Sigmoid colon (tissue), 7 donors: Measurements from ENCODE around the gene MKKS. TPM values are rescaled to one million over a fixed set of nuclear protein-coding genes. Genes with fewer than 3 reads are reported as not detected.

Experiments used
- DNase-seq: peaks from one replicate; pipeline ENCODE4 v3.0.0-alpha.2; 2019
- H3K27ac ChIP-seq, 4 donors: fragments of 200-600 bp; sonication (generic); one replicate each; pipeline ENCODE4 v1.5.1; 2016 to 2019; ENCODE audit warnings: mild to moderate bottlenecking in 1 of 4
- H3K27me3 ChIP-seq, 3 donors: fragments of 200-600 bp; sonication (generic); one replicate each; pipeline ENCODE4 v1.5.1; 2019; ENCODE audit warnings: mild to moderate bottlenecking in 1 of 3
- H3K36me3 ChIP-seq, 4 donors: fragments of 200-600 bp; sonication (generic); one replicate each; pipeline ENCODE4 v1.5.1; 2016 to 2019
- H3K4me1 ChIP-seq, 4 donors: fragments of 200-600 bp; sonication (generic); one replicate each; pipeline ENCODE4 v1.5.1; 2017 to 2019
- H3K4me3 ChIP-seq, 4 donors: fragments of 200-600 bp; sonication (generic); one replicate each; pipeline ENCODE4 v1.5.1; 2017 to 2019; ENCODE audit warnings: mild to moderate bottlenecking in 2 of 4, moderate library complexity in 1 of 4
- H3K9me3 ChIP-seq, 4 donors: fragments of 200-600 bp in 3 of 4; sonication (generic) in 3 of 4; one replicate each; pipeline versions ENCODE4 v1.5.1 to v1.6.1; 2013 to 2019
- EP300 ChIP-seq, 4 donors: sonication (generic); formaldehyde crosslinking; IDR thresholded peaks; one replicate each; pipeline ENCODE4 v1.6.1; 2017; ENCODE audit warnings: antibody characterized with exemption in 4 of 4
- POLR2A ChIP-seq, 2 donors: fragments of 450-650 bp; IDR thresholded peaks; one replicate each; pipeline ENCODE4 v1.6.1; 2016; ENCODE audit warnings: antibody characterized with exemption in 2 of 2, mild to moderate bottlenecking in 2 of 2, moderate library complexity in 2 of 2
- POLR2AphosphoS5 ChIP-seq, 4 donors: sonication (generic); formaldehyde crosslinking; IDR thresholded peaks; one replicate each; pipeline ENCODE4 v1.6.1; 2017; ENCODE audit warnings: antibody characterized with exemption in 4 of 4
- WGBS, 2 donors: extraction: QIAGEN DNeasy Blood & Tissue Kit; methylation state at CpG; one replicate each; pipeline ENCODE4 v1.1.7; 2013; 5-methylcytosine and 5-hydroxymethylcytosine counted together
- intact Hi-C: fragments of 100-400 bp; cut with DNase I; formaldehyde crosslinking; loops from one replicate; pipeline ENCODE4 v1.15.1; 2023
- polyA plus RNA-seq, 3 donors: library from polyadenylated mRNA; stranded (reverse); fragments of 200-250 nt; gene quantifications; one replicate each; pipeline ENCODE4 v1.2.3, GENCODE V29; 2013
- total RNA-seq, 4 donors: library from RNA; depleted of rRNA; stranded (reverse); fragments of >200 nt; gene quantifications; one replicate each; pipeline ENCODE4 v1.1.0, GENCODE V29; 2016
- TF ChIP-seq, protein P1 (sequence below), 4 experiments: fragments of 450-650 bp in 3 of 4; fragments of 200-600 bp in 1 of 4; IDR thresholded peaks; one replicate each; pipeline ENCODE4 v1.5.1; 2016 to 2019; ENCODE audit warnings: antibody characterized with exemption in 4 of 4, mild to moderate bottlenecking in 3 of 4, moderate library complexity in 2 of 4
- donor health status: healthy with polysubstance abuse.
- donor health status: Bipolar disorder and iron deficiency.
- donor health status: healthy.

The MKKS gene
- total and polyA plus RNA-seq, 7 donors, result 16.2 to 29.8 (median 19.9) TPM

DNA sequence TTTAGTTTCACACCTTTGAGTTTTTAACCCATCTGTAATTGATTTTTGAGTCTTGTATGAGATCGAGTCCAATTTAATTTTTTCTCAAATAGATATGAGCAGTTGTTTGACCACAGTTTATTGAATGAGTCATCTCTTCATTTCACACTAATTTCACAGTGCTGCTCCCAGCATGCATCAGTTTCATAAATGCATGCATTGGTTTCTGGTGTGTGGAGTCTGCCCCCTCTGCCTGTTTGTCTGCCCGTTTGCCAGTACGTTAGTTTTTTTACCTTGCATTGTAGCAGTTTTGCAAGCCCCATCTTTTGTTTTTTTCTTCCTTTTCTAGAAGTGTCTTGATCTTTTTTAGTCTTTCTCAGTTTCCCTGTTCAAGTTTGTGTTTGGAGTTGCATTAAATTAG lies 13.0 kb upstream of the MKKS start:
- H3K27me3 ChIP-seq, result no peaks in the 10 kb centered on the region
- H3K4me1 ChIP-seq, result peaks cover 0 to 9% (median 0%) of the 10 kb centered on the region in 4 donors
- 3 to 10% methylated on average over 3 of the region's 3 CpGs for WGBS, 2 donors
- intact Hi-C loops, result no loop called here
- DNase-seq, result no peak
- no peak overlapping the region for H3K27ac ChIP-seq
- no peak overlapping the region for H3K4me3 ChIP-seq
- no peaks in the 10 kb centered on the region for H3K36me3 ChIP-seq
- H3K9me3 ChIP-seq, result no peaks in the 10 kb centered on the region
- TF ChIP-seq POLR2A (IDR thresholded peaks at IDR 0.05) (no peak), EP300 (IDR thresholded peaks at IDR 0.05) (no peak), POLR2AphosphoS5 (IDR thresholded peaks at IDR 0.05) (no peak)
- TF ChIP-seq, protein P1, sequence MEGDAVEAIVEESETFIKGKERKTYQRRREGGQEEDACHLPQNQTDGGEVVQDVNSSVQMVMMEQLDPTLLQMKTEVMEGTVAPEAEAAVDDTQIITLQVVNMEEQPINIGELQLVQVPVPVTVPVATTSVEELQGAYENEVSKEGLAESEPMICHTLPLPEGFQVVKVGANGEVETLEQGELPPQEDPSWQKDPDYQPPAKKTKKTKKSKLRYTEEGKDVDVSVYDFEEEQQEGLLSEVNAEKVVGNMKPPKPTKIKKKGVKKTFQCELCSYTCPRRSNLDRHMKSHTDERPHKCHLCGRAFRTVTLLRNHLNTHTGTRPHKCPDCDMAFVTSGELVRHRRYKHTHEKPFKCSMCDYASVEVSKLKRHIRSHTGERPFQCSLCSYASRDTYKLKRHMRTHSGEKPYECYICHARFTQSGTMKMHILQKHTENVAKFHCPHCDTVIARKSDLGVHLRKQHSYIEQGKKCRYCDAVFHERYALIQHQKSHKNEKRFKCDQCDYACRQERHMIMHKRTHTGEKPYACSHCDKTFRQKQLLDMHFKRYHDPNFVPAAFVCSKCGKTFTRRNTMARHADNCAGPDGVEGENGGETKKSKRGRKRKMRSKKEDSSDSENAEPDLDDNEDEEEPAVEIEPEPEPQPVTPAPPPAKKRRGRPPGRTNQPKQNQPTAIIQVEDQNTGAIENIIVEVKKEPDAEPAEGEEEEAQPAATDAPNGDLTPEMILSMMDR (IDR thresholded peaks at IDR 0.05), result no peak

DNA sequence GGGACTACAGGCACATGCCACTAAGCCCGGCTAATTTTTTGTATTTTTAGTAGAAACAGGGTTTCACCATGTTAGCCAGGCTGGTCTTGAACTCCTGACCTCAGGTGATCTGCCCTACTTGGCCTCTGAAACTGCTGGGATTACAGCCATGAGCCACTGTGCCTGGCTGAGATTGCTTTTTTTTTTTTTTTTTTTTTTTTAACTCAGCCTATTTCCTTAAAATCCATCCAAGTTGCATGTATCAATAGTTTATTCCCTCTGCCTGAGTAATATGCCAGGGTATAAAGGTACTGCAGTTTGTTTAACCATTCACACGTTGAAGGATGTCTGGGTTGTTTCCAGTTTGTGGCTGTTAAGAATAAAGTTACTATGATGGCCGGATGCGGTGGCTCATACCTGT lies 11.7 kb upstream of the MKKS start:
- H3K4me1 ChIP-seq, result peaks cover 0 to 9% (median 0%) of the 10 kb centered on the region in 4 donors
- intact Hi-C loops, result no loop called here
- no peak for TF ChIP-seq POLR2AphosphoS5 (IDR thresholded peaks at IDR 0.05)
- no peak for TF ChIP-seq POLR2A (IDR thresholded peaks at IDR 0.05)
- TF ChIP-seq, protein P1 (IDR thresholded peaks at IDR 0.05), result no peak
- TF ChIP-seq EP300 (IDR thresholded peaks at IDR 0.05), result no peak
- H3K36me3 ChIP-seq, result no peaks in the 10 kb centered on the region
- no peak overlapping the region for H3K4me3 ChIP-seq
- WGBS, 2 donors, result 77 to 88% methylated on average over 4 of the region's 4 CpGs
- no peak overlapping the region for H3K27ac ChIP-seq
- H3K27me3 ChIP-seq, result no peaks in the 10 kb centered on the region
- no peaks in the 10 kb centered on the region for H3K9me3 ChIP-seq
- DNase-seq, result no peak

DNA sequence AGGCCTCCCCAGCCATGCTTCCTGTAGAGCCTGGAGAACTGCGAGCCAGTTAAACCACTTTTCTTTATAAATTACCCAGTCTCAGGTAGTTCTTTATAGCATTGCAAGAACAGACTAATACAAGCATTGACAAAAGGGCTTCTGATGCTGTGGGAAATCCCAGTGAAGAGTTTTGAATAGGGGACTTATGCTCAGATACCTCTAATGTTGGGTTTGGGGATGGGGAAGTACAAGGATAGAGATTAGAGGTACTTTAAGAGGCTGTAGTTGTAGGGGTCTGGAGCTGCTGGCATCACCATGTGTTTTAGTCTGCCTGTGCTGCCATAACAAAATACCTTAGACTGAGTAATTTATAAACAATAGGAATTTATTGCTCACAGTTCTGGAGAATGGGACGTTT lies 9.9 kb upstream of the MKKS start:
- no peak for TF ChIP-seq EP300 (IDR thresholded peaks at IDR 0.05)
- TF ChIP-seq, protein P1 (IDR thresholded peaks at IDR 0.05), result no peak
- no peak for TF ChIP-seq POLR2A (IDR thresholded peaks at IDR 0.05)
- TF ChIP-seq POLR2AphosphoS5 (IDR thresholded peaks at IDR 0.05), result no peak
- WGBS, 2 donors, result 82 to 84% methylated on average over 2 of the region's 2 CpGs
- no peaks in the 10 kb centered on the region for H3K9me3 ChIP-seq
- no peak for DNase-seq
- intact Hi-C loops, result no loop called here
- peaks cover 0 to 9% (median 0%) of the 10 kb centered on the region in 4 donors for H3K4me1 ChIP-seq
- H3K36me3 ChIP-seq, result no peaks in the 10 kb centered on the region
- H3K4me3 ChIP-seq, result no peak overlapping the region
- no peak overlapping the region for H3K27ac ChIP-seq
- H3K27me3 ChIP-seq, result no peaks in the 10 kb centered on the region

DNA sequence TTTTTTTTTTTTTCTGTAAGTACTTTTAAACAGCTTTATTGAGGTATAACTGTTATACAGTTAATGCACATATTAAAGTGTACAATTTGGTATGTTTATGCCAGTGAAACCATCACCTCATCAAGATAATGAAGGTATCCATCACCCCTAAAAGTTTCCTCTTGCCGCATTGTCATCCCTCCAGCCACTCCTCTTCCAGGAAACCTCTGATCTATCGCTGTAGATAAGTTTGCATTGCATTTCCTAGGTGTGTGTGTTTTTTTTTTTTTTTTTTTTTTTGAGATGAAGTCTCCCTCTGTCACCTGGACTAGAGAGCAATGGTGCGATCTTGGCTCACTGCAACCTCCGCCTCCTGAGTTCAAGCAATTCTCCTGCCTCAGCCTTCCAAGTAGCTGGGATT lies 4.2 kb upstream of the MKKS start:
- no peaks in the 10 kb centered on the region for H3K9me3 ChIP-seq
- no peak overlapping the region for H3K4me3 ChIP-seq
- H3K36me3 ChIP-seq, result no peaks in the 10 kb centered on the region
- intact Hi-C loops, result no loop called here
- DNase-seq, result no peak
- 81% methylated on average over 4 of the region's 4 CpGs for WGBS, 2 donors
- H3K27me3 ChIP-seq, result no peaks in the 10 kb centered on the region
- no peak for TF ChIP-seq EP300 (IDR thresholded peaks at IDR 0.05)
- peaks cover 1 to 7% (median 5%) of the 10 kb centered on the region in 4 donors for H3K4me1 ChIP-seq
- H3K27ac ChIP-seq, result no peak overlapping the region

DNA sequence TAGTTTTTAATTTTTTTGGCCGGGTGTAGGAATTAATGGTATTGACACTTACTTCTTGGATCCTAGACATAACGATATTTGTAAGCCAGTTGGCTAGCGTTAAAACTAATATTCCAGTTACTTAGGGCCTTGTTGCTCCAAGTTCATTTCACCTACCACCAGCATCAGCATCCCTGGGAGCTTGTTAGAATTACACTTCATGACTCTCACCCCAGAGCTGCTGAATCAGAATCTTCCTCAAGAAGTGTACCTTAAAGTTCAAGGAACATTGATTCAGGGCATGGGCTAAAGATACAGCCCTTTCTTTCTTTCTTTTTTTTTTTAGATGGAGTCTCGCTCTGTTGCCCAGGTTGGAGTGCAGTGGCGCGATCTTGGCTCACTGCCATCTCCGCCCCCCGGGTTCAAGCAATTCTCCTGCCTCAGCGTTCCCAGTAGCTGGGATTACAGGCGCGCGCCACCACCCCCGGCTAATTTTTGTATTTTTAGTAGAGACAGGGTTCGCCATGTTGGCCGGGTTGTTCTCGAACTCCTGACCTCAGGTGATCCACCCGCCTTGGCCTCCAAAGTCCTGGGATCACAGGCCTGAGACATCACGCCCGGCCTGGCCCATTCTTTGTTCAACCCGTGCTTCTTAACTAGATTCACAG lies 2.2 kb upstream of the MKKS start:
- no peak overlapping the region for H3K4me3 ChIP-seq

More for the DNA sequence above, 2.2 kb upstream of the MKKS start:
- Histone ChIP-seq H3K27me3 (no peaks in the 10 kb centered on the region), H3K27ac (no peak overlapping the region), H3K36me3 (no peaks in the 10 kb centered on the region), H3K9me3 (no peaks in the 10 kb centered on the region), H3K4me1 (peaks cover 7 to 25% (median 20%) of the 10 kb centered on the region in 4 donors)
- TF ChIP-seq, protein P1 (IDR thresholded peaks at IDR 0.05), result no peak
- TF ChIP-seq POLR2AphosphoS5 (IDR thresholded peaks at IDR 0.05), result no peak
- TF ChIP-seq EP300 (IDR thresholded peaks at IDR 0.05), result no peak
- no peak for TF ChIP-seq POLR2A (IDR thresholded peaks at IDR 0.05)
- 94 to 97% methylated on average over 20 of the region's 20 CpGs for WGBS, 2 donors
- intact Hi-C loops, result no loop called here
- DNase-seq, result peak; percentile 61
